GM21367 (cell line): ENCODE results near the gene SCAPER.
"Not testable (repeated sequence)": the region's sequence is repeated elsewhere in the genome, so short reads cannot be mapped to it uniquely, and the experiment has no call there.

ENCODE experiments used
- ATAC-seq: cut with Tn5 transposase; IDR thresholded peaks from one replicate; pipeline ENCODE4 v1.9.1; 2021; ENCODE audit not compliant: unreplicated experiment

Gene SCAPER

DNA sequence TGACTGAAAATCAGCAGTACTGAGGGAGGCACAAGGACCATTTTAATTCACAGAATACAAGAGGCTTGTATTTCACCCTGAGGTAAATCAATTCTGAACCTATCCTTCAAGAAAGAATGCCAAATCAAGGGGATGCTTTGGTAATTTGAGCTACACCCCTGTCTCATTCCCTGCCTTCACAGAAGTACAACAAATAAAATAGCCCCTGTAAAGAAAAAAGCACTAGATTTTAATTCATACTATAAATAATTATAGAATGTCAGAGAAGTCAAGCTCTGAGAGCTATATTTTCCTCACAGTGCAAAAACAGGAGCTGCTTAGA is 319.6 kb downstream of the SCAPER start:
- no peak for ATAC-seq

- no peak for ATAC-seq
Measured at GRCh38 chr15:76584868-76585575, 320.1 kb downstream of the SCAPER start.

GRCh38 chr15:76582550-76582949 is 322.6 kb downstream of the SCAPER start:
- no peak for ATAC-seq

DNA sequence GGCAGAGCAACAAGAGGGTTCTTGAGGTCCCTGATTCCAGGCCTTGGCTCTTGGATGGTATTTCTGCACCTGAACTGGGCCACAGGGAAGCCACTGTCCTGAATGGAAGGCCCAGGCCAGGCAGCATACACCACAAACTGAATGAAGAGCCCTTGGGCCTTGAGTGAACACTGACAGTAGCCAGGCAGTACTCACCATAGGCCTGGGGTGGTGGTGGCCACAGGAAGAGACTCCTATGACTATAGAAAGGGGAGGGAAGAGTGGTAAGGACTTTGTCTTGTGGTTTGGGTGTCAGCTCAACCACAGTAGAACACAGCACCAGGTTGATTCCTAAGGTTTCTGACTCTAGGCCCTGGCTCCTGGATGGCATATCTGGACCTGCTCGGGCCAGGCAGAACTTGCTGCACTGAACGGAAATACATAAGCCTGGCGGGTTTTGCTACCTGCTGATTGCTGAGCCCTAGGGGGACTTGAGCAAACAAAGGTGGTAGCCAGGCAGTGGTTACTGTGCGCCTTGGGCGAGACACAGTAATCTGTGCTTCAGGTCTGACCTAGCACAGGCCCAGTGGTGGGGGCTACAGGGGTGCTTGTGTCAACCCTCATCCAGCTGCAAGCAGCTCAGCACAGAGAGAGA is 327.1 kb downstream of the SCAPER start:
- ATAC-seq = no peak

DNA sequence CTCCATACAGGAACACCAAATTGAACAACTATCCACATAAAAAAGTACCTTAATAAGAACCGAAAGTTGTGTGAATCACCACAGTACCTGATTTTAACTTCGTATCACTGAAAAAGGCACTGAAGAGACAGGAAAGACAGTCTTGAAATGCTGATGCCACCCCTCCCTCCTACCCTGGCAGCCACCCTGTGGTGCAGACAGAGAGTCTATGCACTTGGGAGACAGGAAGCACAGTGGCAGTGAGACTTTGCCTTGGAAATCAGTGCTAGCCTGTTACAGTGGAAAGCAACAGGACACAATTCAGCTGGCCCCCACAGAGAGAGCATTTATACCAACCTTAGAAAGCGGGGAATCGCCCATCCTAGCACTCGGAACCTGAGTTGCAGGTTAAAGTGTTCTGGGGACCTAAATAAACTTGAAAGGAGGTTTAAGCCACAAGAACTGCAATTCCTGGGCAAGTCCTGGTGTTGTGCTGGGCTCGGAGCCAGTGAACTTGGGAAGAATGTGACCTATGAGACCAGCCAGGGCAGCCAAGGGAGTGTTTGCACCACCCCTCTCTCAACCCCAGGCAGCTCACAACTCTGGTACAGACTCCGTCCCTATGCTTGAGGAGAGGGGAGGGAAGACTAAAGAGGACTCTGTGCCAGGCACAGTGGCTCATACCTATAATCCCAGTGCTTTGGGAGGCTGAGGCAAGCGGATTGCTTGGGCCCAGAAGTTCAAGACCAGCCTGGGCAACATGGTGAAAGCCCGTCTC is 328.4 kb downstream of the SCAPER start:
- no peak for ATAC-seq

DNA sequence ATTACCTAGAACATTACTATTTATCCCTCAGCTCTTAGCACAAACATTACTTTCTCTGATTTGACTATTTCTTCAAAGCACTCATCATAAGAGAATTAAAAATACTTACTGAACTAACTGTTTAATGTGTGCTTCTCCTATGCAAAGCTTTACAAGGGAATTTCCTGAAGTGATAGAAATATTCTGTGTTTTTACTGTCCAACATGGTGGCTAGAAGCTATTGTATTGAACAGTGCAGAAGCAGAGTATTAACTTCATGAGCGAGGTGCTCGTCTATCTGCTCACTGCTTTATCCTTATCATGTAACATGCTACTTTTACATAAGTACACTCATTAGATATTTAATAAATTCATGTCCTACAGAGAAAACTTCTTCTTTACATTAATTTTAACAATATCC is 329.5 kb downstream of the SCAPER start:
- ATAC-seq = no peak

DNA sequence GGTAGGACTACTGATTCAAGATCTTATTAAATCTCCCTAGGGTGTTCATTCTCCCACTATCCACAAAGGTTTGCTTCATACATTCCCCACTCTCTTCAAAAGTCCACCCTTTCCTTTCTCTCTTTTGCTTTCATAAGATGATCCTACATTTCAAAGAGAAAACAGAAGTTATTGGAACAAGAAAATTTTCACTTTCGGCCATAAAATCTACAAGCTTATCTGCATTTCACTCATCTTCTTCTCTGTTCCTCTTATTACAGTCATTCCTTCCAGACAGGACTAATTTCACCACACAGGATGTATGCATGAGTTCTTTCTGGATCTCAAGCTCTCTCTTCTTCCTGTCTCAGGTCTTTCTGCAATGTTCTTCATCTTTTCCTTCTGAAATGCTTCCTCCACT is 329.9 kb downstream of the SCAPER start:
- ATAC-seq = peak; percentile 87

GRCh38 chr15:76572983-76573314 is 332.2 kb downstream of the SCAPER start:
- ATAC-seq = no peak

- ATAC-seq = no peak
Measured at GRCh38 chr15:76566276-76566675, 338.9 kb downstream of the SCAPER start.

- no peak for ATAC-seq
Measured at GRCh38 chr15:76565366-76565765, 339.8 kb downstream of the SCAPER start.

DNA sequence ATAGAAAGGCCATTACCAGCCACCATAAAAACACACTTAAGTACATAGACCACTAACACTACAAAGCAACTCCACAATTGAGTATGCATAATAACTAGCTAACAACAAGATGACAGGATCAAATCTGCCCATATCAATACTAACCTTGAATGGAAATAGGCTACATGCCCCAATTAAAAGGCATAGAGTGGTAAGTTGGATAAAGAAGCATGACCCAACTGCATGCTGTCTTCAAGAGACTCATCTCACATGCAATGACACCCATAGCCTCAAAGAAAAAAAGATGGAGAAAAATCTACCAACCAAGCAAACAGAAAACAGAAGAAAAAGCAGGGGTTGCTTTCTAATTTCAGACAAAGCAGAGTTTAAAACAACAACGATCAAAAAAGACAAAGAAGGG is 349.9 kb downstream of the SCAPER start:
- no peak for ATAC-seq

- ATAC-seq = no peak
Measured at GRCh38 chr15:76553564-76553963, 351.6 kb downstream of the SCAPER start.

- no peak for ATAC-seq
Measured at GRCh38 chr15:76553102-76553501, 352.0 kb downstream of the SCAPER start.

DNA sequence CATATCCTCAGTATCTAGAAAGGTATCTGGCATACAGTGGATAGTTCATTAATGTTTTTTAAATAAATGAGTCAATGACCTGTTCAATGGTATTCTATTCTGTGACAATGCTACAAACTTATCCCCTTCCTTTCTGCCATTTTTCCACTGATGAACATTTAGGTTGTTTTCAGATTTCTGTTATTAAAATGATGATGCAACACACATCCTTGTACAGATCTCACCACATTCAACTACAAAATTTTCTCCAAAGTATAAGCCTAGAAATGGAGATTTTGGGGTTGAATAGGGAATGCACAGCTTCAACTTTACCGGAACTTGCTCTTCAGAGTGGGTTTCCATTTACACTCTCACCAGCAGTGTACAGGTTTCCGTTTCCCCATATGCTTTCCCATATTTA is 358.3 kb downstream of the SCAPER start:
- ATAC-seq = no peak

- ATAC-seq = no peak
Measured at GRCh38 chr15:76533995-76534394, 371.1 kb downstream of the SCAPER start.

- no peak for ATAC-seq
Measured at GRCh38 chr15:76533060-76533820, 371.9 kb downstream of the SCAPER start.

DNA sequence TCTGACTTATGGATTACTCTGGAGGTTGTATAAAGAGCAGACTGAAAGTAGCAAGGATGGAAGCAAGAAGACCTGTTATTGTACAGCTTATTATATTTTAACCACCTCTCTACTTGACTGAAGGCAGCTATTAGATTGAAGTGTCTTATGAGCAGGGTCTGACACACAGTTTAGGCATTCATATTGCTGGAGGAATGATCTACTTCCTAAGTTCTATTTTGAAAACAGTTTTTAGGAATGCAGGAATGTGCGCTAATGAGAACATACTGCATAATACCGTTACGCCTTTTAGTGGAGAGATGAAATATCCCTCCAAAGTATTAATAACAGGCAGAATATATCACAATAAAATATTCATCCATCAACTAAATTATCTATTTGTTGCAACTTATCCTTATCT is 375.2 kb downstream of the SCAPER start:
- ATAC-seq = no peak

DNA sequence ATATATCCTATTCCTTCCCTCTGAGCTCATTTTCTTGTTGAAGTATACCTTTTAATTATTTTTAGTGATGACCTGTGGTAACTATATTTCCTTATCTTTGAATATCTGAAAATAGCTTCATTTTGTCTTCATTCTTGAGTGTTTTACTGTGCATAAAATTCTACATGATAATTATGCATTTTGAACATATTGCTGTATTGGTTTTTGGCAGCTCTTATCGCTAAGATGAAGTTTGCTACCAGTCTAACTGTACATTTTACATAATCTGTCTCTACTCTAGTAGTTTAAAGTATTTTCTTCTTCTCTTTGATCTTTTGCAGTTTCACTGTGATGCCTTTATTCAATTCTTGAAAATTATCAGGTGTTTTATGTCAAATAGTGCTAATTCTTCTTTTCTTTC is 379.0 kb downstream of the SCAPER start:
- ATAC-seq = no peak

DNA sequence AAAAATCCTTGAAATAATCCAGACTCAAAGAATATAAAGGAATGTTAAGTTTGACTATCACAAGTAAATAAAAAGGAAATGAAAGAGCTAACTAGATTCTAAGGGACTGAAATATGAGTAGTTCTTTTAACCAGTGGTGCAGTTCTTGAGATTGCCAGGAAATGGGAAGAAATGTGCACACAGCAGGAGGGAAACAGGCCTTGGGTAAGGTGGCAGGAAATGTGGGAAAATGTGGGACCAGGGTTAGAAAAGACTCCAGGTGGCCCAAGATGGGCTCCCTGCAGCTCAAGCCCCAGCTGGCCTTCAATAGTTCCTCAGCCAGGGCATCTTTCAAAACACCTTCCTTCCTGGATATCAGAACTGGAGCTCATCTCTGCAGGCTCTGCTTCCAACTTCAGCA is 387.2 kb downstream of the SCAPER start:
- ATAC-seq = no peak

GRCh38 chr15:76514282-76514681 is 390.9 kb downstream of the SCAPER start:
- ATAC-seq = no peak

GRCh38 chr15:76512971-76513370 is 392.2 kb downstream of the SCAPER start:
- ATAC-seq = no peak

DNA sequence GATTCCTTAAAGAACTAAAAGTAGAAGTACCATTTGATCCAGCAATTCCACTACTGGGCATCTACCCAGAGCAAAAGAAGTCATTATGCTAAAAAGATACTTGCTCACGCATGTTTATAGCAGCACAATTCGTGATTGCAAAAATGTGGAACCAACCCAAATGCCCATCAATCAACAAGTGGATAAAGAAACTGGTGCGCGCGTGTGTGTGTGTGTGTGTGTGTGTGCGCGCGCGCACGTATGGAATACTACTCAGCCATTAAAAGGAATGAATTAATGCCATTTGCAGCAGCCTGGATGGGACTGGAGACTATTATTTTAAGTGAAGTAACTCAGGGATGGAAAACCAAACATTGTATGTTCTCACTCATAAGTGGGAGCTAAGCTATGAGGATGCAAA is 394.5 kb downstream of the SCAPER start:
- ATAC-seq = not testable (repeated sequence)
